HG03060 (cell line): ENCODE measurements around the gene KNDC1.
"Not testable (repeated sequence)": the region's sequence is repeated elsewhere in the genome, so short reads cannot be mapped to it uniquely, and the experiment has no call there.

Source experiments
- ATAC-seq: cut with Tn5 transposase; IDR thresholded peaks from one replicate; pipeline ENCODE4 v1.9.1; 2021; ENCODE audit warnings: low read depth, moderate number of reproducible peaks; ENCODE audit not compliant: unreplicated experiment

Gene KNDC1

GRCh38 chr10:133174689-133175263 is 14.8 kb downstream of the KNDC1 start:
- ATAC-seq, result no peak

- ATAC-seq, result not testable (repeated sequence)
Observed at GRCh38 chr10:133175624-133176023, 15.6 kb downstream of the KNDC1 start.

GRCh38 chr10:133176546-133176945 is 16.5 kb downstream of the KNDC1 start:
- no peak for ATAC-seq

GRCh38 chr10:133177380-133178157 is 17.6 kb downstream of the KNDC1 start:
- no peak for ATAC-seq

- no peak for ATAC-seq
Observed at GRCh38 chr10:133178357-133179127, 18.5 kb downstream of the KNDC1 start.

- no peak for ATAC-seq
Observed at GRCh38 chr10:133179128-133179520, 19.1 kb downstream of the KNDC1 start.

- no peak for ATAC-seq
Observed at GRCh38 chr10:133179651-133180050, 19.6 kb downstream of the KNDC1 start.

GRCh38 chr10:133180192-133180964 is 20.4 kb downstream of the KNDC1 start:
- ATAC-seq, result no peak

- no peak for ATAC-seq
Observed at GRCh38 chr10:133180965-133181639, 21.1 kb downstream of the KNDC1 start.

GRCh38 chr10:133182190-133182589 is 22.2 kb downstream of the KNDC1 start:
- no peak for ATAC-seq

GRCh38 chr10:133182791-133183645 is 23.0 kb downstream of the KNDC1 start:
- ATAC-seq, result no peak

- no peak for ATAC-seq
Observed at GRCh38 chr10:133183646-133184378, 23.8 kb downstream of the KNDC1 start.

GRCh38 chr10:133184591-133185244 is 24.7 kb downstream of the KNDC1 start:
- ATAC-seq, result no peak

GRCh38 chr10:133185421-133185820 is 25.4 kb downstream of the KNDC1 start:
- ATAC-seq, result no peak

- ATAC-seq, result no peak
Observed at GRCh38 chr10:133185916-133186315, 25.9 kb downstream of the KNDC1 start.

GRCh38 chr10:133186416-133187090 is 26.5 kb downstream of the KNDC1 start:
- no peak for ATAC-seq

GRCh38 chr10:133187091-133187905 is 27.3 kb downstream of the KNDC1 start:
- no peak for ATAC-seq
